KMS-11 (cell line): Measurements from ENCODE around the gene TBC1D2.

ENCODE experiments used
- H2AFZ ChIP-seq: fragments of 200-600 bp; sonication (generic); 2 replicates; pipeline ENCODE4 v1.6.1; 2016; ENCODE audit warnings: antibody characterized with exemption, mixed run types, low read depth
- H3K27ac ChIP-seq: fragments of 200-600 bp; sonication (generic); 2 replicates; pipeline ENCODE4 v1.6.1; 2016; ENCODE audit warnings: mild to moderate bottlenecking, mixed run types
- H3K27me3 ChIP-seq: fragments of 200-600 bp; sonication (generic); 2 replicates; pipeline ENCODE4 v1.6.1; 2017; ENCODE audit warnings: mild to moderate bottlenecking, low read depth, mixed run types, moderate library complexity; ENCODE audit not compliant: insufficient read depth
- H3K36me3 ChIP-seq: fragments of 200-600 bp; sonication (generic); 2 replicates; pipeline ENCODE4 v1.6.1; 2017; ENCODE audit warnings: mild to moderate bottlenecking, mixed run types; ENCODE audit not compliant: insufficient read depth
- H3K4me1 ChIP-seq: fragments of 200-600 bp; sonication (generic); 2 replicates; pipeline ENCODE4 v1.6.1; 2016; ENCODE audit warnings: mild to moderate bottlenecking, low read depth, mixed run types; ENCODE audit not compliant: poor library complexity, severe bottlenecking
- H3K4me2 ChIP-seq: fragments of 200-600 bp; sonication (generic); 2 replicates; pipeline ENCODE4 v1.7.0; 2016; ENCODE audit warnings: mild to moderate bottlenecking, mixed run types
- H3K4me3 ChIP-seq: fragments of 200-600 bp; sonication (generic); IDR thresholded peaks from 2 replicates; pipeline ENCODE4 v1.6.1; 2017; ENCODE audit warnings: low read depth, low read length, mixed read lengths; ENCODE audit not compliant: insufficient read depth
- H3K79me2 ChIP-seq: fragments of 200-600 bp; sonication (generic); 2 replicates; pipeline ENCODE4 v1.6.1; 2016; ENCODE audit warnings: low read depth, mixed run types; ENCODE audit not compliant: insufficient read depth
- H3K9ac ChIP-seq: fragments of 200-600 bp; sonication (generic); 2 replicates; pipeline ENCODE4 v1.6.1; 2016; ENCODE audit warnings: mild to moderate bottlenecking, mixed run types
- H4K20me1 ChIP-seq: fragments of 200-600 bp; sonication (generic); 2 replicates; pipeline ENCODE4 v1.6.1; 2016; ENCODE audit warnings: mild to moderate bottlenecking, mixed run types; ENCODE audit not compliant: insufficient read depth
- TF ChIP-seq, protein P1 (sequence below): fragments of 200-600 bp; sonication (generic); conservative IDR thresholded peaks from 2 replicates; pipeline ENCODE4 v1.6.1; 2017; ENCODE audit warnings: low read depth, mild to moderate bottlenecking, antibody characterized with exemption, low read length, moderate library complexity, mixed read lengths

The TBC1D2 gene

DNA sequence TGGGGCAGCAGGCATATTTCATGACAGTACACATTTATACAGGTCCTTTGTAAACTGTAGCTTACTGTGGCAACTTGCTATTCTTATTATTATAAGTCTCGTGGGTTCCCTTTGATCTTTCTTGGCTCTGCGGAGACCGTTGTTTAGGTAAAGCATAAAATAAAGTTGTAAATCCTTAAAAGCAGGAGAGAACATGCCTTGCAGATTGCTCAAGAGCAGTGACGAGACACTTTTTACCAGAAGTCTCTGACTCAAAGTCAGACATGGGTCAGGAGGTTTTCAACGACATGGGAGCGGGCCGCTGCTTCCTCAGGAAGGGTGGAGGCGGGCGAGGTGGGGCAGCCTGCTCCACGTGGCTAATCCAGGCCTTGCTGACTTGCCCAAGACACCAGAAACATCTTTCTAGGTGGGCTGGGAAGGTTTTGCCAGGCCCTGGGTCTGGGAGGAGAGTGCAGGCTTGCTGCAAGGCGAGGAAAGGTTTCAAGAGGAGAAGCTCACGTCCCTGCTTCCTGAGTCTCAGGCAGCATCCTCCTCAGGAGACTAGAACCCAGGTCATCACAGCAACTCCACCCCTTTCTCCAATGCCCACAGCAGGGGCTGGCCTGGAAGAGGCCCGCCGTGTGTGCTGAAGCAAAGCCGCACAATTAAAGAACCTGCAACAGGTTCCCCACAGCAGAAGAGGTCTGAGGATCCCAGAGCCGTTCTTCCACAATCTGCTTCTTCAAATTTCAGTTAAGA is 6.5 kb downstream of the TBC1D2 start:
- no peaks in the 10 kb centered on the region for H4K20me1 ChIP-seq
- H3K36me3 ChIP-seq, result no peaks in the 10 kb centered on the region
- H2AFZ ChIP-seq, result no peak overlapping the region
- H3K4me2 ChIP-seq, result no peak overlapping the region
- no peaks in the 10 kb centered on the region for H3K79me2 ChIP-seq
- H3K4me3 ChIP-seq, result no peak overlapping the region
- TF ChIP-seq, protein P1, sequence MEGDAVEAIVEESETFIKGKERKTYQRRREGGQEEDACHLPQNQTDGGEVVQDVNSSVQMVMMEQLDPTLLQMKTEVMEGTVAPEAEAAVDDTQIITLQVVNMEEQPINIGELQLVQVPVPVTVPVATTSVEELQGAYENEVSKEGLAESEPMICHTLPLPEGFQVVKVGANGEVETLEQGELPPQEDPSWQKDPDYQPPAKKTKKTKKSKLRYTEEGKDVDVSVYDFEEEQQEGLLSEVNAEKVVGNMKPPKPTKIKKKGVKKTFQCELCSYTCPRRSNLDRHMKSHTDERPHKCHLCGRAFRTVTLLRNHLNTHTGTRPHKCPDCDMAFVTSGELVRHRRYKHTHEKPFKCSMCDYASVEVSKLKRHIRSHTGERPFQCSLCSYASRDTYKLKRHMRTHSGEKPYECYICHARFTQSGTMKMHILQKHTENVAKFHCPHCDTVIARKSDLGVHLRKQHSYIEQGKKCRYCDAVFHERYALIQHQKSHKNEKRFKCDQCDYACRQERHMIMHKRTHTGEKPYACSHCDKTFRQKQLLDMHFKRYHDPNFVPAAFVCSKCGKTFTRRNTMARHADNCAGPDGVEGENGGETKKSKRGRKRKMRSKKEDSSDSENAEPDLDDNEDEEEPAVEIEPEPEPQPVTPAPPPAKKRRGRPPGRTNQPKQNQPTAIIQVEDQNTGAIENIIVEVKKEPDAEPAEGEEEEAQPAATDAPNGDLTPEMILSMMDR, result no peak
- no peaks in the 10 kb centered on the region for H3K4me1 ChIP-seq
- H3K27ac ChIP-seq, result no peak overlapping the region
- H3K27me3 ChIP-seq, result no peaks in the 10 kb centered on the region
- H3K9ac ChIP-seq, result no peak overlapping the region

DNA sequence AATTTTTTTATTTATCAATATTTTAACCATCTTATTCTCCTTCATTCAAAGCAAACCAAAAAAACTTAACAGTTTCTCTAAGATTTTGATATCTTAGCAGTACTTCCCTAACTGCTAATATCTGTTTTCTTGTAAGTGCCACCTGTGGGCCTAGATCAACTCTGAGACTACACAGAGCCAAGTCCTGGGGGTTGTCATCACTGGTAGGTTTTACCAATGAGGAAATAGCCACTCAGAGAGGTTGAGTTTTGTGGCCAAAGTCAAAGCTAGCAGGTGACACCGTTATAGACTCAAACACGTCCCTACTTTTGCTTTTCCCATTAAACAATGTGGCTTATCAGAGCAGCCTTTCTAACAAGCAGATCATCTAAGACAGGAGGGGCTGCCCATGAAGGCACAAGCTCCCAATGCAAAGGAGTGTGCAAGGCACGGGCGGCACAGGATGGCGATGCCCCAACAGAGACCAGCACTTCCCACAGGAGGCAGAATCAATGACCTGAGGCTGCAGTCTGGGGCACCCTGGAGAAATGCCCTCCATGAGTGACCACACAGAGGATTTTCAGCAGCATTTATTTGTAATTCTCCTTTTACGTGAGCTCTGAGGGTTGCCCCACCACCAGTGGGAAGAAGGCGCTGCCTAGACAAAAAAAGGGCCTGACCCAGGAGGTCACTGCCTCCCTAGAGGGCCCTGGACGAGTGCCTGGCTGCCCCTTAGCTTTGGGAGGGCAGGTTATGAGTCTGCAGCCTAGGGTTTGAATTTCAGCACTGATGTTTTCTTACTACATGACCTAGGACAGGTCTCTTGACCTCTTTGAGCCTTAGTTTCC is 7.4 kb downstream of the TBC1D2 start:
- H3K4me3 ChIP-seq, result no peak overlapping the region
- no peak overlapping the region for H3K27ac ChIP-seq
- no peaks in the 10 kb centered on the region for H3K36me3 ChIP-seq
- H4K20me1 ChIP-seq, result no peaks in the 10 kb centered on the region
- no peak overlapping the region for H3K9ac ChIP-seq
- no peak overlapping the region for H2AFZ ChIP-seq
- TF ChIP-seq, protein P1, result no peak
- no peaks in the 10 kb centered on the region for H3K79me2 ChIP-seq
- no peaks in the 10 kb centered on the region for H3K4me1 ChIP-seq
- H3K4me2 ChIP-seq, result no peak overlapping the region
- H3K27me3 ChIP-seq, result no peaks in the 10 kb centered on the region

DNA sequence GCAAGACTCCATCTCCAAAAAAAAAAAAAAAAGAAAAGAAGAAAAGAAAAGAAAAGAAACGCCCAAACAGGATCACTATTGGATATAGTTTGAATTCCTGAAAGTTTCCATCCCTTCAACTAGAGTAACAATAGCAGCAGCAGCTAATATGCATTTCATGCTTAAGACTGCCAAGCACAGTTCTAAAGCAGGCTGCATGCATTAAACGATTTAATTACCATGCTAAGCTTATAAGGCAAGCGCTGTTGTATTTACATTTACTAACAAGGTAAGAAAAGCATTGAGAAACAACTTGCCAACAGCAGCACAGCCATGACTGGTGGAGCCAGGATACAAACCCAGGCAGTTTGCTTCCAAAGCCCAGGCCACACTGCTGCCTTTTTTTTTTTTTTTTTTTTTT is 13.0 kb downstream of the TBC1D2 start:
- Histone ChIP-seq H3K79me2 (no peaks in the 10 kb centered on the region), H3K27me3 (no peaks in the 10 kb centered on the region), H3K4me1 (no peaks in the 10 kb centered on the region), H3K27ac (no peak overlapping the region), H2AFZ (no peak overlapping the region), H3K36me3 (no peaks in the 10 kb centered on the region), H3K9ac (no peak overlapping the region), H3K4me3 (no peak overlapping the region), H3K4me2 (no peak overlapping the region), H4K20me1 (no peaks in the 10 kb centered on the region)
- TF ChIP-seq, protein P1, result no peak

DNA sequence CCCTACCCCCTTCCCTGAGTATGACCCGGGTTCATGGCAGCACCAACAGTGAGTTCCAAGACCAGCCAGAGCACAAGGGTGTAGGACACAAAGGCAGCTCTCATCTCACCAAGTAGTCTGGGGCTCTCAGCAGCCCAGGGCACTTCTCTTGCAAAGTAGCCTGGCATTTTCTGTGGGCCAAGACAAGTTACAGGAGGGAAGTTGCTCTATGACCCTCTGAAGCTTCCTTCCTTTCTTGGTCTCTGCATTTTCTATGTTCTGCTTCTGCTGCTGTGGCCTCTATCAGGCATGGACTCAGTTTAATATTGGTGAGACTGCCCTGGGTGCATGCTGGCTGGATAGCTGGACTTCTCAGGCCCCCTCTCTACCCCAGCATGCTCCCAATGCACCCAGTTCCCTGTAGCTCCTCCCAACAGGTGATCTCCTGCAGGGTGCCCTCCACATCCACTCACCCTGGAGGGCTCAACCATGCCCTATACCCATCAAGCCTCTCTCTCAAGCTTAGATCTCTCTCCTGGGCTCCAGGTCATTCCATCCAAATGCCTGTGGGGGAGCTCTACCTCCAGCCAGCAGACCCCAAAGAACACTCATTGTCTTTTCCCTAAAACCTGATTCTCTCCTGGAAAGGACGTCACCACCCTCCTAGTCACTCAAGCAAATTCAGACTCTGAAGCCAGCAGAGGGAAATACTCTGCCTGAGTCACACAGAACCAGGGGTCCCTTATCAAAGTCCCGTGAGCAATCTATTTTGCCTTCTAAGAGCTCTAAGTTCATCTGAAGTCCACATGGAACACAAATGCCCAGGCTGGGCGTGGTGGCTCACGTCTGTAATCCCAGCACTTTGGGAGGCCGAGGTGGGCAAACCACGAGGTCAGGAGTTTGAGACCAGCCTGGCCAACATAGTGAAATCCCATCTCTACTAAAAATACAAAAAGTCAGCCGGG is 13.8 kb downstream of the TBC1D2 start:
- H3K4me2 ChIP-seq, result no peak overlapping the region
- H3K4me1 ChIP-seq, result no peaks in the 10 kb centered on the region
- H3K36me3 ChIP-seq, result no peaks in the 10 kb centered on the region
- H3K9ac ChIP-seq, result no peak overlapping the region
- no peaks in the 10 kb centered on the region for H4K20me1 ChIP-seq
- H3K4me3 ChIP-seq, result no peak overlapping the region
- H3K27me3 ChIP-seq, result no peaks in the 10 kb centered on the region
- H3K79me2 ChIP-seq, result no peaks in the 10 kb centered on the region
- TF ChIP-seq, protein P1, result no peak
- no peak overlapping the region for H2AFZ ChIP-seq
- no peak overlapping the region for H3K27ac ChIP-seq
